Stimulated activated CD4-positive, alpha-beta T cell treated with anti-CD3 and anti-CD28 coated beads, Interleukin-2, amount 100 ng/mL, for 24 hours (primary cell): Measurements from ENCODE around the gene ACER3.
A peak's percentile ranks its signal among the peaks of the same experiment; 100 is the strongest.

Experiments
- DNase-seq, 2 donors: peaks; one replicate each; pipeline ENCODE4 v3.0.0-alpha.2; 2020

Gene ACER3

GRCh38 chr11:77066229-77067042 is 205.7 kb downstream of the ACER3 start, which contains the start of gene CAPN5:
CAPN5 (plus strand) TSS chr11:77066971; CDS start chr11:77084887, 17,916 bp downstream.
- peak; percentile 87 to 92 for DNase-seq

DNA sequence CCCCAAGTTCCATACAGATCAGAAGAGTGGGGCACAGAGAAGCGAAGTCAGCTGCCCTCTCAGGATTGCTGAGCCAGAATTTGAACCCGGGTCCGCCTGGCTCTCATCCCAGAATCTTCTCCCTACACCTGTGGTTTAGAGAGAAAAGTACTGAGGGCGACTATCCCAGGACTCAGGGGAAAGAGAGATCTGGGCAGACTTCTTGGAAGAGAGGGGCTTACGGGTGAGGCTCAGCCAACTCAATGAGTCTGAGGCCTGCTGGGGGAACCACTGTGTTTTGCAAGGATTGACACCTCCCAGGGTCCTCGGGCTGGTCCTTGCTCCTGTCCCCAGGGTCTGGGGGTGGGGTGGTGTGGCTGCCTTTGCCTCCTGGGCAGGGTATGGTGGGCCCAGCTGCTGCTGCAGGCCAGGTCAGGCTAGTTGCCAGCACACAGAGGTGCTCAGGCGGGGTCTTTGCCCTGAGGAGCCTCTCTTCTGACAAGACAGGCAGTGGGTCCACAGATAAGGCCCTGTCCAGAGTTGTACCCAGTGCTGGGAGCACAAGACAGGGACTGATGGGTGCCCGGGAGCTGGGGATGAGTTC is 207.2 kb downstream of the ACER3 start:
- DNase-seq: no peak

DNA sequence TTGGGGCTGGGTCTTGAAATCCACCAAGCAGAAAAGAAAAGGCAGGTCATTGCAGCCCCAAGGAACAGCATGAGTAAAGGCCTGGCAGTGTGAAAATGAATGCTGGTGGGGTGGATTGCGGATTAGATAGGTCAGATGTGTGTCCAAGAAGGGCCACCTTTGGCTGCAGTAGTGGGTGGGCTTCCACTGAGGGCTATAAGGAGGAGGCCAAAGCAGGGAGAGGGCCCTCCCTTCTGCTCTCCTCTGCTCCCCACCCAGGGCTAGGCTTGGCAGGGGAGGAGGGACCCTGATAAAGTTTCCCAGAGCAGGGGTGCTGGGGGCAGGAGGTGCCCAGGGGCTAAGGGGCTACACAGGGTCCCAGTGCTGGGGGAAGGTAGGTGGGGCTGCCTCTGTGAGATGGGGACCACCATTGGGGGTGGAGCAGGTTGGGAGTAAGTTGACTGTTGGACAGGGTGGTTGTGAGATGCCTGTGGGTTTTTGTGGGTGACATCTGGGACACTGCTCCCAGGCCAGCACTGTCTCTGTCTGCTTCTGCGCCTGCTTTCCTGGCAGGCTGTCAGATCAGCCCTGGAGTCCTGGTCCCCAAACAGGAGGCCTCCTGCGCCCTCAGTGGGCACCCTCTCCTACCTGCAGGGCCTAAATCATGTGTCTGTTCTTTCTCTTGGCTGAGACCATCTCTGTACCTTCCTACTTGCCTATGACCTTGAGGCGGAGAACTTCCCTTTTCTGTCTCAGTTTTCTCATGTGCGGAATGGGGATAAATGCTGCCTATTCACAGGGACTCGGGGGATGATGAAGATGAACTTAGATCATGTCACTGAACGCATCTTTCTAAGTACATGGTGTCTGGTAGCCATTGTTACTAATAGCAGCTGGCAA is 208.0 kb downstream of the ACER3 start:
- no peak for DNase-seq

DNA sequence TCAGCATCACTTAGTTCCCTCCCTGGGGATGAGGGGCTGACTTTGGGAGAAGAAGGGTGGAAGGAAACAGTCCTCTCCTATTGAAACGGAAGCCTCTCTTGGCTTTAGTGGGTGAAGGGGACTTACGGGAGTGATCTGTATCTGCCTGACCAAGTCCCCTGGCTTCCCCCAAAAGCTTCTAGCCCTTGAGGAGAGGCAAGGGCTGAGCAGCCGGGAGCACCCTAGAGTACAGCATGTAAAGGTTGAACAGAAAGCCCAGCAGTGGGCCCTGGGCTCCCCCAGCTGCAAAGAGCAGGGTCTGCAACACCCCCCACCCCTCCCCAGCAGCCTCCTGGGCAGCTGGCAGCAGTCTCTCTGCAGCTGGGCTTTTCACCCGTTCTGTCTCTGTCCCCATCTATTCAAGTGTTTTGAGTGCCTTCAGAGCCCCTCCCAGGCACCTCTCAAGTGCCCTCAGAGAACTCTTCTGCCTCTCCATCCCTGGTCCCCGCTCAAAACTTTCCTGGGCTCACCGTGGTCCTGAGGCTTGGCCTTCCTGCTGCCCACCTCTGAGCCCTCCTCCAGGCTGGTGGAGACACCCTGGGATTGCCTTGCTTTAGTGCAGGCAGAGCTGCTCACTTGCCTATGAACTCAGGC is 208.7 kb downstream of the ACER3 start:
- DNase-seq: no peak

DNA sequence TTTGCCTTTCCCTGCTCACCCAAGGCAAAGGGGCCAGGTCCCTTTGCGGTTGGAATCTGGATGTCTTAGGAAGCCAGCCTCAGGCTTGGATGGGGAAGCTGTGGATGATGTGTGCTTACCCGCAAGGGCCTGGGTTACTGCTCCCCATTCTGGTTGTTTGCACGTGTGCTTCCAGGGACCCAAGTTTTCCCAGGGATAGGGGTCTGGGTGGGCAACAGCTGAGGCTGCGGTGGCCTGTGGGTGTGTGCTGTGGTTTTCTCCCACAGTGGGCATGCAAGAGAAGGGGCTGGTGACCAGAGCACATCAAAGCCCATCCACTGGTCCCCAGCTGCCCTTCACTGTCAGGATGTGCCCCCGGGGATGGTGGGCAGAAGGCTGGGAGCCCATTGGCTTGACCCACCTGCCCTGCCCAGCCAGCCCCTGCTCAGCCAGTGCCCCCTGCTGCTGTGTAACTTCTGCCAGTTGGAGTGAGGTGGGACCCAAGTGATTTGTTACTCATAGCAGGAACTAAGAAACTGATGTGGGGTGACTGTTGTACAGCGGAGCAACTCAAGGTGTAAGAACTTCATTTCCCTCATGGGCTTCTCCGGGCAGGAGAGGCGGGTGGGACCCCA is 209.4 kb downstream of the ACER3 start:
- no peak for DNase-seq

- DNase-seq: no peak
Observed at GRCh38 chr11:77071077-77071476, 210.4 kb downstream of the ACER3 start.

GRCh38 chr11:77071671-77072605 is 211.2 kb downstream of the ACER3 start:
- DNase-seq: no peak

- no peak for DNase-seq
Observed at GRCh38 chr11:77072851-77073327, 212.2 kb downstream of the ACER3 start.

DNA sequence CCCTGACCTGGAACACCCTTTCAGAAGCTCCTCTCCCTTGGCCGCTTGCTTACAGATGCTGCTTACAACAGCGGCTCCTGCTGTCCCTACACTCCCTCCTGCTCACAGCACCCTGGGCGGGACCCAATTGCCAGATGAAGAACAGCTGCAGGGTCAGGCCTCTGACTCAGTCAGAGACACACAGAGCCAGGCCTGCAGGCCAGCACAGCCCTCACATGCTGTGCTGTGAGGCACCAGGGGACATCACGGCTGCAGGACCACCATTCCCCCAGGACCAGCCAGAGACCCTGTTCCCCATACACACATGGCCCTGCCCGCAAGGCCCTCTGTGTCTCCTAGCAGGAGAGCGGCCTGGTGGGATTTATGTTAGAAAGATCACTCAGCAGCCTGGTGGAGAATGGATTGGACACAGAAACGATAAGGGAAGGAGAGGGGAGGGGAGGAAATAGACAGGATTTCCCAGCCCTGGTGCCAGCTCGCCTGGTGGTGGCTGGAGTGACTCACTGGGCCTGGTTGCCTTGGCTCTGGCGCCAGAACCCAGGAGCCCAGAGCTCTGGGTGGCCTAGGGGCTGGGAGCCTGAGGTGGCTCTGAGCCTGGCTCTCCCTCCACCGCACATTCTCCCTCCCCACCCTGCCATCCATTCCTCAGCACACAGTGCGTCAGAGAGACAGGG is 212.7 kb downstream of the ACER3 start:
- DNase-seq: no peak

- no peak for DNase-seq
Observed at GRCh38 chr11:77074205-77074604, 213.5 kb downstream of the ACER3 start.

GRCh38 chr11:77074626-77075221 is 214.0 kb downstream of the ACER3 start:
- no peak for DNase-seq

DNA sequence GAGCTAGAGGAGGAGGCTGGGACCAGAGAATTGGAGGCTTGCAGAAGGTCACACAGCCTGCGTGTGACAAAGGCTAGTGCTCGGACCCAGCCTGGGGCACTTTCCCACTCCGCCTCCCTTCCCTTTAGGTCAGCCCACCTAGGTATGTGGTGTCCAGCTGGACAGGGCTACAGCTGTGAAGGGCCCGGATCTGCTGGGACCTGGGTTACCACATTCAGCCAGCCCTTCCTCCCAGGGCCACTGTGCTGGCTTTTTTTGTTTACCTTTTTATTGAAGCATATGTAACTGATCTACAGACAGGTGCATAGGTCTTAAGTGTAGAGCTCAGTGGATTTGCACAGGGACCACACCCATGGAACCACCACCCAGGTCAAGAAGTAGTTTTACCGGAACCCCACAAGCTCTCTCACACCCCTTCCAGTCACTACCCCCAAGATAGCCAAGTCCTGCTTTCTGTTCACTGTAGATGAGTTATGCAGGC is 214.7 kb downstream of the ACER3 start:
- DNase-seq: no peak
